GM23338 (cell line): Measurements from ENCODE around the gene ZNF536. TPM values are rescaled to one million over a fixed set of nuclear protein-coding genes. Genes with fewer than 3 reads are reported as not detected.

Experiments
- ATAC-seq: fragments of 200-7000 bp; cut with Tn5 transposase; 3 replicates; pipeline ENCODE4 v1.9.1; 2020
- DNase-seq: peaks from one replicate; pipeline ENCODE4 v3.0.0-alpha.2; 2015; ENCODE audit warnings: low spot score
- H2AFZ ChIP-seq: fragments of 200-600 bp; sonication (generic); 2 replicates; pipeline ENCODE4 v1.8.0; 2016; ENCODE audit warnings: antibody characterized with exemption, mild to moderate bottlenecking, moderate library complexity
- H3F3A ChIP-seq: fragments of 200-600 bp; sonication (generic); replicated peaks from 2 replicates; pipeline ENCODE4 v1.8.0; 2017; ENCODE audit warnings: antibody characterized with exemption, mixed run types, low read depth
- H3K27ac ChIP-seq: fragments of 200-600 bp; sonication (generic); 2 replicates; pipeline ENCODE4 v1.6.1; 2016; ENCODE audit warnings: low read depth
- H3K27me3 ChIP-seq: fragments of 200-600 bp; sonication (generic); 2 replicates; pipeline ENCODE4 v1.8.0; 2016; ENCODE audit warnings: mild to moderate bottlenecking, mixed run types, moderate library complexity; ENCODE audit not compliant: insufficient read depth
- H3K36me3 ChIP-seq: fragments of 200-600 bp; sonication (generic); 2 replicates; pipeline ENCODE4 v1.8.0; 2016; ENCODE audit warnings: mild to moderate bottlenecking; ENCODE audit not compliant: insufficient read depth
- H3K4me1 ChIP-seq: fragments of 200-600 bp; sonication (generic); 2 replicates; pipeline ENCODE4 v1.8.0; 2016; ENCODE audit warnings: mild to moderate bottlenecking, moderate library complexity; ENCODE audit not compliant: insufficient read depth
- H3K4me2 ChIP-seq: fragments of 200-600 bp; sonication (generic); 2 replicates; pipeline ENCODE4 v1.7.1; 2017; ENCODE audit warnings: mixed run types
- H3K4me3 ChIP-seq: fragments of 200-600 bp; sonication (generic); 2 replicates; pipeline ENCODE4 v1.6.1; 2016; ENCODE audit warnings: mixed run types
- H3K79me2 ChIP-seq: fragments of 200-600 bp; sonication (generic); replicated peaks from 2 replicates; pipeline ENCODE4 v1.8.0; 2017; ENCODE audit warnings: mild to moderate bottlenecking; ENCODE audit not compliant: insufficient read depth
- H3K9me2 ChIP-seq: fragments of 200-600 bp; sonication (generic); 2 replicates; pipeline ENCODE4 v1.8.0; 2017; ENCODE audit not compliant: insufficient read depth
- H4K20me1 ChIP-seq: fragments of 200-600 bp; sonication (generic); replicated peaks from 2 replicates; pipeline ENCODE4 v1.8.0; 2017; ENCODE audit warnings: mild to moderate bottlenecking; ENCODE audit not compliant: insufficient read depth
- H3K27ac Mint-ChIP-seq: 2 replicates; pipeline ENCODE4 v1.8.0; 2020; ENCODE audit warnings: inconsistent platforms, mild to moderate bottlenecking, moderate library complexity, mixed read lengths
- H3K27me3 Mint-ChIP-seq: 3 replicates; pipeline ENCODE4 v1.8.0; 2022; ENCODE audit warnings: low read depth, mild to moderate bottlenecking, moderate library complexity, mixed read lengths, inconsistent platforms; ENCODE audit not compliant: insufficient read depth, poor library complexity
- H3K36me3 Mint-ChIP-seq: 3 replicates; pipeline ENCODE4 v1.8.0; 2021; ENCODE audit warnings: low read depth, mild to moderate bottlenecking, inconsistent platforms, moderate library complexity, mixed read lengths
- H3K4me1 Mint-ChIP-seq: 3 replicates; pipeline ENCODE4 v1.8.0; 2020; ENCODE audit warnings: mild to moderate bottlenecking, inconsistent platforms, mixed read lengths
- H3K4me3 Mint-ChIP-seq: 3 replicates; pipeline ENCODE4 v1.8.0; 2021; ENCODE audit warnings: moderate library complexity, mild to moderate bottlenecking, inconsistent platforms, mixed read lengths
- H3K9me3 Mint-ChIP-seq: 3 replicates; pipeline ENCODE4 v1.8.0; 2020; ENCODE audit warnings: moderate library complexity, mild to moderate bottlenecking, inconsistent platforms, mixed read lengths
- CREB1 ChIP-seq: fragments of 250-450 bp; sonication (Bioruptor Pico); IDR thresholded peaks from 2 replicates; pipeline ENCODE4 v1.5.0; 2020; ENCODE audit warnings: low read depth, mild to moderate bottlenecking, moderate library complexity
- CTCF ChIP-seq, 2 experiments: fragments of 200-600 bp in 1 of 2; sonication (generic) in 1 of 2; conservative IDR thresholded peaks; 2 replicates each; pipeline versions ENCODE4 v1.5.1 to v1.6.1; 2016 to 2017; ENCODE audit warnings: antibody characterized with exemption in 2 of 2, low read depth in 2 of 2, mild to moderate bottlenecking in 2 of 2, moderate library complexity in 1 of 2
- EZH2 ChIP-seq: fragments of 200-600 bp; sonication (generic); IDR thresholded peaks from one replicate; pipeline ENCODE4 v1.8.0; 2017; ENCODE audit warnings: antibody characterized with exemption, mild to moderate bottlenecking, low read depth; ENCODE audit not compliant: unreplicated experiment
- EZH2phosphoT487 ChIP-seq: fragments of 200-600 bp; sonication (generic); IDR thresholded peaks from one replicate; pipeline ENCODE4 v1.8.1; 2018; ENCODE audit warnings: antibody characterized with exemption; ENCODE audit not compliant: unreplicated experiment
- JUNB ChIP-seq: IDR thresholded peaks from one replicate; pipeline ENCODE4 v1.6.1; 2016; ENCODE audit warnings: antibody characterized with exemption; ENCODE audit not compliant: unreplicated experiment
- NANOG ChIP-seq: IDR thresholded peaks from 2 replicates; pipeline ENCODE4 v1.6.1; 2016; ENCODE audit warnings: antibody characterized with exemption, borderline replicate concordance
- POLR2AphosphoS5 ChIP-seq: IDR thresholded peaks from 2 replicates; pipeline ENCODE4 v1.6.1; 2016; ENCODE audit warnings: antibody characterized with exemption, low read depth
- REST ChIP-seq: IDR thresholded peaks from one replicate; pipeline ENCODE4 v1.6.1; 2018; ENCODE audit warnings: antibody characterized with exemption; ENCODE audit not compliant: unreplicated experiment
- STAT1 ChIP-seq: IDR thresholded peaks from one replicate; pipeline ENCODE4 v1.6.1; 2016; ENCODE audit warnings: antibody characterized with exemption; ENCODE audit not compliant: unreplicated experiment
- ZNF114 ChIP-seq: fragments of 250-450 bp; sonication (Bioruptor Pico); IDR thresholded peaks from 2 replicates; pipeline ENCODE4 v1.5.0; 2020; ENCODE audit warnings: mild to moderate bottlenecking, moderate library complexity
- ZNF331 ChIP-seq: fragments of 250-450 bp; sonication (Bioruptor Pico); IDR thresholded peaks from 2 replicates; pipeline ENCODE4 v1.5.0; 2020; ENCODE audit warnings: low read depth, mild to moderate bottlenecking, moderate library complexity
- polyA plus RNA-seq: library from polyadenylated mRNA; unstranded; fragments of >200 nt; fragmentation: Nextera tagmentation; extraction: Ambion mirVana; gene quantifications from 2 replicates; pipeline ENCODE4 v1.2.1, GENCODE V29; 2016
- total RNA-seq: library from RNA; depleted of rRNA; stranded (reverse); fragments of >200 nt; shearing (Covaris generic); gene quantifications from 2 replicates; pipeline ENCODE4 v1.2.3, GENCODE V29; 2014
- TF ChIP-seq, protein P1 (sequence below): fragments of 250-450 bp; sonication (Bioruptor Pico); IDR thresholded peaks from 2 replicates; pipeline ENCODE4 v1.5.0; 2020; ENCODE audit warnings: mild to moderate bottlenecking, moderate library complexity
- TF ChIP-seq, protein P2 (sequence below): IDR thresholded peaks from 2 replicates; pipeline ENCODE4 v1.6.1; 2016; ENCODE audit warnings: antibody characterized with exemption

Gene ZNF536
- total and polyA plus RNA-seq, 2 experiments from 2014 or later = 0.07 TPM; not detected in 1

- TF ChIP-seq EZH2 (no peak), CREB1 (no peak), POLR2AphosphoS5 (no peak), ZNF114 (CRISPR knock-in tag) (no peak), CTCF (conservative IDR thresholded peaks at IDR 0.05; ENCODE audit: low read depth in 2 of 2) (no peak), JUNB (no peak), ZNF331 (CRISPR knock-in tag) (no peak), NANOG (no peak), REST (no peak), EZH2phosphoT487 (no peak), STAT1 (no peak)
- TF ChIP-seq, protein P1, sequence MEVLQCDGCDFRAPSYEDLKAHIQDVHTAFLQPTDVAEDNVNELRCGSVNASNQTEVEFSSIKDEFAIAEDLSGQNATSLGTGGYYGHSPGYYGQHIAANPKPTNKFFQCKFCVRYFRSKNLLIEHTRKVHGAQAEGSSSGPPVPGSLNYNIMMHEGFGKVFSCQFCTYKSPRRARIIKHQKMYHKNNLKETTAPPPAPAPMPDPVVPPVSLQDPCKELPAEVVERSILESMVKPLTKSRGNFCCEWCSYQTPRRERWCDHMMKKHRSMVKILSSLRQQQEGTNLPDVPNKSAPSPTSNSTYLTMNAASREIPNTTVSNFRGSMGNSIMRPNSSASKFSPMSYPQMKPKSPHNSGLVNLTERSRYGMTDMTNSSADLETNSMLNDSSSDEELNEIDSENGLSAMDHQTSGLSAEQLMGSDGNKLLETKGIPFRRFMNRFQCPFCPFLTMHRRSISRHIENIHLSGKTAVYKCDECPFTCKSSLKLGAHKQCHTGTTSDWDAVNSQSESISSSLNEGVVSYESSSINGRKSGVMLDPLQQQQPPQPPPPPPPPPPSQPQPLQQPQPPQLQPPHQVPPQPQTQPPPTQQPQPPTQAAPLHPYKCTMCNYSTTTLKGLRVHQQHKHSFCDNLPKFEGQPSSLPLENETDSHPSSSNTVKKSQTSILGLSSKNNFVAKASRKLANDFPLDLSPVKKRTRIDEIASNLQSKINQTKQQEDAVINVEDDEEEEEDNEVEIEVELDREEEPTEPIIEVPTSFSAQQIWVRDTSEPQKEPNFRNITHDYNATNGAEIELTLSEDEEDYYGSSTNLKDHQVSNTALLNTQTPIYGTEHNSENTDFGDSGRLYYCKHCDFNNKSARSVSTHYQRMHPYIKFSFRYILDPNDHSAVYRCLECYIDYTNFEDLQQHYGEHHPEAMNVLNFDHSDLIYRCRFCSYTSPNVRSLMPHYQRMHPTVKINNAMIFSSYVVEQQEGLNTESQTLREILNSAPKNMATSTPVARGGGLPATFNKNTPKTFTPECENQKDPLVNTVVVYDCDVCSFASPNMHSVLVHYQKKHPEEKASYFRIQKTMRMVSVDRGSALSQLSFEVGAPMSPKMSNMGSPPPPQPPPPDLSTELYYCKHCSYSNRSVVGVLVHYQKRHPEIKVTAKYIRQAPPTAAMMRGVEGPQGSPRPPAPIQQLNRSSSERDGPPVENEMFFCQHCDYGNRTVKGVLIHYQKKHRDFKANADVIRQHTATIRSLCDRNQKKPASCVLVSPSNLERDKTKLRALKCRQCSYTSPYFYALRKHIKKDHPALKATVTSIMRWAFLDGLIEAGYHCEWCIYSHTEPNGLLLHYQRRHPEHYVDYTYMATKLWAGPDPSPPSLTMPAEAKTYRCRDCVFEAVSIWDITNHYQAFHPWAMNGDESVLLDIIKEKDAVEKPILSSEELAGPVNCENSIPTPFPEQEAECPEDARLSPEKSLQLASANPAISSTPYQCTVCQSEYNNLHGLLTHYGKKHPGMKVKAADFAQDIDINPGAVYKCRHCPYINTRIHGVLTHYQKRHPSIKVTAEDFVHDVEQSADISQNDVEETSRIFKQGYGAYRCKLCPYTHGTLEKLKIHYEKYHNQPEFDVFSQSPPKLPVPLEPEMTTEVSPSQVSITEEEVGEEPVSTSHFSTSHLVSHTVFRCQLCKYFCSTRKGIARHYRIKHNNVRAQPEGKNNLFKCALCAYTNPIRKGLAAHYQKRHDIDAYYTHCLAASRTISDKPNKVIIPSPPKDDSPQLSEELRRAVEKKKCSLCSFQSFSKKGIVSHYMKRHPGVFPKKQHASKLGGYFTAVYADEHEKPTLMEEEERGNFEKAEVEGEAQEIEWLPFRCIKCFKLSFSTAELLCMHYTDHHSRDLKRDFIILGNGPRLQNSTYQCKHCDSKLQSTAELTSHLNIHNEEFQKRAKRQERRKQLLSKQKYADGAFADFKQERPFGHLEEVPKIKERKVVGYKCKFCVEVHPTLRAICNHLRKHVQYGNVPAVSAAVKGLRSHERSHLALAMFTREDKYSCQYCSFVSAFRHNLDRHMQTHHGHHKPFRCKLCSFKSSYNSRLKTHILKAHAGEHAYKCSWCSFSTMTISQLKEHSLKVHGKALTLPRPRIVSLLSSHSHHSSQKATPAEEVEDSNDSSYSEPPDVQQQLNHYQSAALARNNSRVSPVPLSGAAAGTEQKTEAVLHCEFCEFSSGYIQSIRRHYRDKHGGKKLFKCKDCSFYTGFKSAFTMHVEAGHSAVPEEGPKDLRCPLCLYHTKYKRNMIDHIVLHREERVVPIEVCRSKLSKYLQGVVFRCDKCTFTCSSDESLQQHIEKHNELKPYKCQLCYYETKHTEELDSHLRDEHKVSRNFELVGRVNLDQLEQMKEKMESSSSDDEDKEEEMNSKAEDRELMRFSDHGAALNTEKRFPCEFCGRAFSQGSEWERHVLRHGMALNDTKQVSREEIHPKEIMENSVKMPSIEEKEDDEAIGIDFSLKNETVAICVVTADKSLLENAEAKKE (CRISPR knock-in tag) = no peak
- TF ChIP-seq, protein P2, sequence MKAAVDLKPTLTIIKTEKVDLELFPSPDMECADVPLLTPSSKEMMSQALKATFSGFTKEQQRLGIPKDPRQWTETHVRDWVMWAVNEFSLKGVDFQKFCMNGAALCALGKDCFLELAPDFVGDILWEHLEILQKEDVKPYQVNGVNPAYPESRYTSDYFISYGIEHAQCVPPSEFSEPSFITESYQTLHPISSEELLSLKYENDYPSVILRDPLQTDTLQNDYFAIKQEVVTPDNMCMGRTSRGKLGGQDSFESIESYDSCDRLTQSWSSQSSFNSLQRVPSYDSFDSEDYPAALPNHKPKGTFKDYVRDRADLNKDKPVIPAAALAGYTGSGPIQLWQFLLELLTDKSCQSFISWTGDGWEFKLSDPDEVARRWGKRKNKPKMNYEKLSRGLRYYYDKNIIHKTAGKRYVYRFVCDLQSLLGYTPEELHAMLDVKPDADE = no peak
- Histone ChIP-seq H3K27ac (no peak overlapping the region), H3K4me1 (peaks cover 5% of the 10 kb centered on the region; the same call in 1 of the 2 replicates), H3K4me3 (no peak overlapping the region), H3K9me2 (peaks cover 15% of the 10 kb centered on the region), H3K36me3 (no peaks in the 10 kb centered on the region), H3K4me2 (no peak overlapping the region), H3K27me3 (no peaks in the 10 kb centered on the region), H4K20me1 (no peaks in the 10 kb centered on the region), H3F3A (no peaks in the 10 kb centered on the region), H2AFZ (no peak overlapping the region), H3K79me2 (no peaks in the 10 kb centered on the region)
- peaks cover 3% of the 10 kb centered on the region for H3K27me3 Mint-ChIP-seq
- DNase-seq (no peak), ATAC-seq (no peak)
- no peak overlapping the region for H3K4me3 Mint-ChIP-seq
- no peaks in the 10 kb centered on the region; the same call in 2 of the 3 replicates for H3K36me3 Mint-ChIP-seq
- peaks cover 5% of the 10 kb centered on the region; the same call in 2 of the 3 replicates for H3K4me1 Mint-ChIP-seq
- no peak overlapping the region for H3K27ac Mint-ChIP-seq
- no peaks in the 10 kb centered on the region; the same call in 2 of the 3 replicates for H3K9me3 Mint-ChIP-seq
These were observed 48.3 kb upstream of the ZNF536 start for GRCh38 chr19:30323904-30324303.
